Colon (tissue), 2 donors: ENCODE results near the gene ANP32A.

Experiments
- FAIRE-seq: peaks from 2 replicates; lab custom pipeline; 2012; peaks lifted over from hg19 to GRCh38; lab: Jason Lieb, UNC
- donor health status: control.
- donor health status: control.

Gene ANP32A

DNA sequence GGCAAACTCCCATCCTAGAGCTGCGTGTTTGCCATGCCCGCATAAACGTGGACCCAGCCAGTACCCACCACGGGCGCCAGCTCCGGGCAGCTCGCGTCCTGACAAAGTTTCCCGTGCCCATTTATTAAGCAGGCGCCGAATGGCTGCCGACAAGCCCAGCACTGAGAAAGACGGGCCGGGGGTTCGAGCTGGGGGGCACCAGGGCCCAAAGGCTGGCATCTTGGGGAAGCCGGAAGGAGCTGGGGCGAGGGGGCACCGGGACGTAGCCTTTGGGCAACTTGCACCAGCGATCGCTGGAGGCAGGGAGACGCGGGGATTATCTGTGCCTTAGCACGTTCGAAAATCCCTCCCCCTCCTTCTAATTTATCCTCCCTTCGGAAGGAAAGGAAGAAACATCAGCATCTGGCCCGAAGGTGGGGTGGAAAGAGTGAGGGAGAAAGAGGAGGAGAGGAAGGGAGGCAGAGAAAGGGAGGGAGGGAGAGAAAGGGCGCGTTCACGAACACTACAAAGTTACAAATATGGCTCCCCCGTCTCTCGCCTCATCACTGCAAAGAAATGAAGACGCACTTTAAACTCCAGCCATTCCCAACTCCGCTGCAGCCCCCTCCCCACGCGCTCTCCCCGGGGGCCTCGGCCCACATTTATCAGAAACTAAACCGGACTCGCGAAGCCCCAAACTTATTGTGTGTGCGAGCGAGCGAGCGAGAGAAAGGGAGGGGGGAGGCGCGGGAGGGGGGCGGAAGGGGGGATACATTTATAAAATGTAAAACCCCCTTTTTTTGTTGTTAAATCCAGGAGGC lies 1.0 kb downstream of the ANP32A start:
- FAIRE-seq = no peak

GRCh38 chr15:68818769-68819494 lies 1.8 kb downstream of the ANP32A start:
- no peak for FAIRE-seq

DNA sequence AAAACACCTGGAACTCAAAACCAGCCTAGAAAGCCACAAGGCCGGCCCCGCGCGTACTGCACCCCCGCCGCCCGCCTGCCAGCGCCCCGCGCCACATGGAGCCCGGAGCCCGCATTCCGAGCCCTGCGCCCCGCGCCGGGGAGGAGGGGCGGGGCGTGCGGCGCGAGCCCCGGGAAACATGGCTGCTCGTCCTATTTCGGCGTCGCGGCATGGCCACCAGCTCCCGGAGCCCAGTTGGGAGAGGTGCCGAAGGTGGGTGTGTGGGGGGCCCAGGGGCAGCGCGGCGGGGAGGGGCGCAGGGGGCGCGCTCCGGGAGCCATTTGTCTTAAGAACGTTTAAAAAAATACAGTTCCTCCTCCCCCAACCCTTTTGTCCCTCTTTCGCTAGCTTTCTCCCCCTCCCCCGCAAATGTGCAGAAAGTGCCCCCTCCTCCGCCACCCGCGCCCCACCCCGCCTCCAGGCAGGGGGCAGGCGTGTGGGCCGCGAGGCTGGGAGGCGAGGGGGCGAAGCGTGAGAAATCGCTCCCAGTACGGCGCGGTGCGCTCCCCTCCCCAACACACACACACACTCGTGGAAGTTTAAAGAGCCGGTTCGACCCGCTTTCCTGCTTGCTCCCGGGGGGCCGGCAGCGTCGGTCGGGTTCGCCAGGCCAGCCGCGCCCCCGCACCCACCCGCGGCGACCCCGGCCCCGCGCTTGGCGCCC lies 2.5 kb downstream of the ANP32A start:
- FAIRE-seq = no peak

GRCh38 chr15:68817304-68818065 lies 3.2 kb downstream of the ANP32A start:
- FAIRE-seq = no peak

- no peak for FAIRE-seq
These were observed 3.8 kb downstream of the ANP32A start for GRCh38 chr15:68816795-68817303.

- no peak for FAIRE-seq
These were observed 4.5 kb downstream of the ANP32A start for GRCh38 chr15:68816158-68816557.

DNA sequence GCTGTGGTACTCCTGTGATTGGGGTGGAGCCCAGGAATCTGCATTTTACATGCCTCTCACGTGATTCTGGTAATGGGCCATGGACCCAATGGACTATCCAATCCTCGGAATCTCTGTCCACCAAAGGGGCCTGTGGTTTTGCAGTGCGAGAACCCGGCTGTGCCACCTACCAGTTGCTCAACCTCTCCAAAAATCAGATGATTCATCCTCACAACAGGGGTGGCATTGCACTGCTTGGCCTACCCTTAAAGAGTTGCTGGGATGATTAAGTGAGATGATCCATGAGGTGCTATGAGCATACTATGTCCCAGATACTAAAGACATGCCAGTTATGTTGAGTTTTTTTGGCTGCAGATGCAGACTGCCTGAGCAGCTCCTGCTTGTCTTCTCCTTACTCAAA lies 5.1 kb downstream of the ANP32A start:
- no peak for FAIRE-seq

DNA sequence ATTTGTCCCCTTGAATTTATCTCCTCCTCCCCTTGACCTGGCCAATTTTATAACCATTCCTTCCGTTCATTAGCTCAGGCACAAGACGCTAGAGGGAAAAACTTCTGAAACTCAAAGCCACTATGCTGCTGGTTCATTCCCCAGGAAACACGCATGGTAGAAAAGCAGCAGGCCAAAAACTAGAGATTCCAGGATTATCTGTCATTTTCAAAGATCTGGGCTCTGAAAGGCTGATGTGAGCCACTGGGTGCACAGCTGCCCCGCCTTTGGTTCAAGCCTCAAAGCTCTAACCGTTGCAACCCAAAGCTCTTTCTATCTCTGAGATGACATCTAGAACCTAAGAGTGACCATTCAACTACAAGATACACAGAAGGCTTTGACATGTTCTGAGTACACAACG lies 6.1 kb downstream of the ANP32A start:
- no peak for FAIRE-seq

DNA sequence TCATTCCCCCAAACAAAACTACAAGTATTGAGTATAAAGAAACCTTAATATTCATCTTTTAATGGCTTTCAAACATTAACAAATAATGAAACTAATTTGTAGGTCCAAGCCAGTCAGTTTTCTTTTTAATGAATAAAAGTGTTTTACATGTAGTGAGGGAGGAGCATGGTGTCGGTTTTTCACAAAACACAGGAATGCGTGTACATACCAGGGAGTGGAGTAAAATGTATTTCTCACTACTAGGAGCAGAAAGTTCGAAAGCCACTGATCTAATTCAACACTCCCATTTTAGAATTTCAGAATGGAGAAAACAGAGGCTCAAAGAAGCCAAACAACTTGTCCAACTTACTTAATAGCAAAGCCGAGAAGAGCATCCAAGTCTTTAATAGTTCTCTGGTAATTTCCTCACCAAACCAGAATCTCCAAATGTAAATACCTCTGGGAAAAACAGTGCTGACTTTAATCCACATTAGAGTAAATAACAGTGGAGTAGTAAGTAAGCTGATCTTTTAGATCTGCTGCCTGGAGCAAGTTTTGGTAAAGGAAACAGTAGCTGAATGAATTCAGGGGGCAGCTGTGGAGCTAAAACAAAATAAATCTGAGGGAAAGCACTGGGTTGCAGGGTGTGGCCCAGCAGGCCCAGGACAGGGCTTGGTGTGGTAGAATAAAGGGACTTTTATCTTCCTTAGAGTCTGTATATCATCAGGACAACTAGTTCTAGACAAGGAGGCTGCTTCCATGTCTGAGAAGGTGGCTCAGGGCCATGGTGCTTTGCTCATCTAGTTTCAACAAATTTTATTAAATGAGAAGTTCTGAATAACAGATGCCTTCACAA lies 7.9 kb downstream of the ANP32A start:
- FAIRE-seq = no peak

DNA sequence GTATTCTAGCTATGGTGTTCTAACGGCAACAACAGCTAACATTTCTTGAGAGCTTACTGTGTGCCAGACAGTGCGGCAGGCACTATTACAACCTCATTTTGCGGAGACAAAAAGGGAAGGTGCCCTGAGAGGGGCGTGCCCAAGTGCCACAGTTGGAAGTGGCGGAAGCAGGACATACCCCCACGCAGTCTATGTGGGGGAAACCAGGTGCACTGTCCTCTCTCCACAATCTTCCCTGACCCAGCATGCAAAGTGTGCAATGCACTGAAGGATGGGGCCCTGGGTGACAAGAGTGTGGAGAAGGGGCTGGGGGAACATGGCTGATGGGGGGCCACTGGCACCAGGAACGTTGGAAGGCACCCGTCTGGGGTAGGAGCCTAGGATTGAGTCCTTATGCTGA lies 8.6 kb downstream of the ANP32A start:
- FAIRE-seq = no peak

GRCh38 chr15:68809517-68809916 lies 11.2 kb downstream of the ANP32A start:
- FAIRE-seq = no peak

GRCh38 chr15:68808770-68809169 lies 11.9 kb downstream of the ANP32A start:
- FAIRE-seq = no peak

- no peak for FAIRE-seq
These were observed 12.6 kb downstream of the ANP32A start for GRCh38 chr15:68808091-68808490.

DNA sequence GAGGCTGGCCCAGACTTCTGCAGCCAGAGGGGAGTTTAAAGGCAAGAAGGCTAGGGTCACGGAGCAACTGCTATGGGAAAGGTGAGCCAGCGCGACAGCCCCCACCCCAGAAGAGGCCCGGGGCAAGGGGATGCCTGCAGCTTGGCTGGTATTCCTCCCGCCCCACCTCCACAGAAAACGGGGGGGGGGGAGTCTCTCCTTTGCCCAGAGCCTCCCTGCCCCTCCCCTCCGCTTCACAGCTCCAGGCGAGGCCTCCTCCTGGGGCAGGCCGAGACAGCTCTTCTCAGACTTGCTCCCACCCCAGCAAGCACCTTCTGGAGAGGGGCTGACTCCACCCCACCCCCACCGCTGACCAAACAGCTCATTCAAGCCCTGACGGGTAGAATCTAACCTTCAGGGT lies 13.4 kb downstream of the ANP32A start:
- no peak for FAIRE-seq

DNA sequence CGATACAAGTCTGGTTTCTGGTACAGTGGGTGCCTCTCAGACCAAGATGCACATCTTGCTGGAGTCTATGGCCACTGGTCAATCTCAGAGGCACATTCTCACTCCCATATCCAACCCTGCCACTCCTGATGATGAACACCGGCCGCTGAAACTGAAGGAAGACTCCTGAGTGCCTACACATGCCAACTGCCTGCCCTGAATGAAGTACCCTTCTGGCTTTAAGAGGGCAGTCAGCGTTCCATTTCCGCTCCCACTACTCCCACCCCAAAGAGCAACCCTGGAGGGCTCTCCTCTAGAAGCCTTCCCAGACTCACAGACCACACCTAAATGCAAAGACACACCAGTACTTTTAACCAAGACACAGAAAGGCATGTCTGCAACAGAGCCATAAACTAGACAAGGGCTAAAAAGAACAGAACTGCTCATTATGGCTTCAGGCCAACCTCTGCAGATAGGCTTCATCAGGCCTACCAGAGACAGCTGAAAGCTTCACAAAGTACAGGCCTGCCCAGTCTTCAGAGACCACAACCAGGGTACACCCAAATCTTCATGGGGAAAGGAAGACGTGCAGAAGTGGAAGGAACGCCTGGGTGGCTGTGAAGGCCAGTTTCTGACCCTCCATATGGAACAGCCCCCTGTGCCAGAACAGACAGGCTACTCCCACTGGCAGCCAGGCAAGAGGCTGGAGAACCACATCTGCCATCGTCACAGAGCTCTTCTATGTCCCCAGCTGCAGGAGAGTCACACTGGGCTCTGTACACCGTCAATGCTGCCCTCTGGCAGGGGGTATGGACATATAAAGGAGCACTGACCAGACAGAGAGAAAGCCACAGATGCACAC lies 14.3 kb downstream of the ANP32A start:
- FAIRE-seq = no peak

DNA sequence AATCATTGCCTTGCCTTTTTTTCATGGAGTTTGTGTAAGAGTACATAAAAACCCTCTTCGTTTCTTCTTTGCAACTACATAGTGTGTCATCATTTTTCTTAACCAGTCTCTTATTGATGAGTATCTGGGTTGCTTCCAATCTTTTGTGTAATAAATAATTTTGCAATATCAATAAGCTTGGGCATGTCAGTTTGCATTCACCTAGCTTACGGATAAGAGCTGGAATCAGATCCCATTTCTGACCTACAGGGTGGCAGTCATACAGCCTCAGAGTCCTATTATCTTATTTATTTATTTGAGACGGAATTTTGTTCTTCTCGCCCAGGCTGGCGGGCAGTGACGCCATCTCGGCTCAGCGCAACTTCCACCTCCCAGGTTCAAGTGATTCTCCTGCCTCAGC lies 18.3 kb downstream of the ANP32A start:
- FAIRE-seq = no peak

GRCh38 chr15:68801572-68802148 lies 19.0 kb downstream of the ANP32A start:
- FAIRE-seq = no peak

DNA sequence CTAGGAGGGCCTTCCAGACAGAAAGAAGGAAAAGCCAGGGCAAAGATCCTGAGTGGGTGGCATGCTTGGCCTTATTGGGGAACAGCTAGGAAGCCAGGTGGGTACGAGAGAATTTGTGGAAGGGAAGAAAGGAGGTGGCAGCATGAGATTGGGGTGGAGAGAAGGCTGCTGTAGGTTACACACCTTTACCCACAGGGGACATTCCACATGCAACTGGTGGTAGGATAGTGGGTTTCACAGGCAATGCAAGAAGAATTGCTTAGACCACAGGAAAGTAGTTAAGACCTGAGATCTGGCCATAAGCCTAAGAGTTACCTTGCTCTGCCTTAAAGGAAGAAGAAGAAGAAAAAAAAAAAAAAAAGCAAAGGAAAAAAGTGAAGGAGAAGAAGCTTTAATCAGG lies 19.8 kb downstream of the ANP32A start:
- FAIRE-seq = no peak

DNA sequence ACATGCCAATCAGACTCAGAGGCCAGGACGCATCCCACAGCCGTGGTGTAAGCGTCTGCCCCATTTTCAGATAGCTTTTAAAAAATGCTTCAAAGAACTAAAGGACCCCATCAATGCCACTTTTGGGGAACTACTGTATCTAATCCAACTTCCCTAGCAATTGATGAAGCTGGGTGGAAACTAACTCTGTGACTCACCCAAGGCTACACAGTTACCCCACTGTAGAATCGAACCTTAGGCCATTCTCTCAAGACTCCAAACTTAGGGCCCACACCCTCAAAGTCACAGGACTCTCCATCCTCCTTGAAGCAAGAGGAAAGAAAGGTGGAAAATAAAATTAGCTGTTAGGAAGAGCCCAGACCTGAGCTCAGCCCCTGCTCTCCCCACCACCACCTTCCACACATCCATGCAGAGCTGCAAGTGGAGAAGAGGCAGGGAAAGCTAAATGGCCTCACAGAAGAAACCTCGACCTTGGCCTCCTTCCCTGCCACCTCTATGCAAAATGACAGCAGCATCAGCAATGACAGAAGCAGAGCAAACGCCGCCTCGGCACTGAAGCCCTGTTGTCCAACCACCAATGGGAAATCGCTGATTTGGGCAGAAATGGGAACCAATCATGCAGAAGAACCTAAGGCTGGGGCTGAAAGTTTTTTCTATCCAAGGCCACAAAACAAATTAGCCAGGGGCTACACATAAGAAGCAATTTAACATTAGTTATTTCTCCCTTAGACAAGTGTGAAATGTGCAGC lies 22.2 kb downstream of the ANP32A start:
- FAIRE-seq = no peak
